ENCODE results near the gene PIM2. TPM values are rescaled to one million over a fixed set of nuclear protein-coding genes. Genes with fewer than 3 reads are reported as not detected.

The PIM2 gene
- total and polyA plus RNA-seq, 9 of the 15 experiments (the other 6 are each of a cell fraction or from before 2014, with no cell fraction given): 67.6 to 191 (median 108) TPM

DNA sequence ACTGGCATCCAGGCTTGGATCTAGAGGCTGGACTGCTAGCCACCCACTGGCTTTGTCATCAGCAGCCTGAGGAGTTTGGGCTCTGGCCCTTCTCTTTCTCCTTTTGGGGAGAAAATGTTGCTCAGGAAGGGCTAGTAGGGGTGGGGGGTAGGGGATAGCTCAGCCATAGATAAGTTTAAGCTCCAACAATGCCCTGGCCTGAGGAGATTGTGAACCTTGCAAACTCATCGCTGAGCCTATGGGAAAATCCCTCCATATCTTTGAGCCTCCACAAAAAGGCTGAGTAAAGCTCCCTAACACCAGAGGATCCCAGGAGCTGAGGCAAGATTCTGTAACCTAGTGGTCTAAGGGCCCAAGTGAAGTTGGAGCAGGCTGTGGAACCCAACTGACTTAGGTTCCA, 29.8 kb upstream of the PIM2 start (continued):
- TF ChIP-seq, protein P1, sequence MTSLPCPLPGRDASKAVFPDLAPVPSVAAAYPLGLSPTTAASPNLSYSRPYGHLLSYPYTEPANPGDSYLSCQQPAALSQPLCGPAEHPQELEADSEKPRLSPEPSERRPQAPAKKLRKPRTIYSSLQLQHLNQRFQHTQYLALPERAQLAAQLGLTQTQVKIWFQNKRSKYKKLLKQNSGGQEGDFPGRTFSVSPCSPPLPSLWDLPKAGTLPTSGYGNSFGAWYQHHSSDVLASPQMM (CRISPR knock-in tag; IDR thresholded peaks at IDR 0.05): no peak
- TF ChIP-seq, protein P2, sequence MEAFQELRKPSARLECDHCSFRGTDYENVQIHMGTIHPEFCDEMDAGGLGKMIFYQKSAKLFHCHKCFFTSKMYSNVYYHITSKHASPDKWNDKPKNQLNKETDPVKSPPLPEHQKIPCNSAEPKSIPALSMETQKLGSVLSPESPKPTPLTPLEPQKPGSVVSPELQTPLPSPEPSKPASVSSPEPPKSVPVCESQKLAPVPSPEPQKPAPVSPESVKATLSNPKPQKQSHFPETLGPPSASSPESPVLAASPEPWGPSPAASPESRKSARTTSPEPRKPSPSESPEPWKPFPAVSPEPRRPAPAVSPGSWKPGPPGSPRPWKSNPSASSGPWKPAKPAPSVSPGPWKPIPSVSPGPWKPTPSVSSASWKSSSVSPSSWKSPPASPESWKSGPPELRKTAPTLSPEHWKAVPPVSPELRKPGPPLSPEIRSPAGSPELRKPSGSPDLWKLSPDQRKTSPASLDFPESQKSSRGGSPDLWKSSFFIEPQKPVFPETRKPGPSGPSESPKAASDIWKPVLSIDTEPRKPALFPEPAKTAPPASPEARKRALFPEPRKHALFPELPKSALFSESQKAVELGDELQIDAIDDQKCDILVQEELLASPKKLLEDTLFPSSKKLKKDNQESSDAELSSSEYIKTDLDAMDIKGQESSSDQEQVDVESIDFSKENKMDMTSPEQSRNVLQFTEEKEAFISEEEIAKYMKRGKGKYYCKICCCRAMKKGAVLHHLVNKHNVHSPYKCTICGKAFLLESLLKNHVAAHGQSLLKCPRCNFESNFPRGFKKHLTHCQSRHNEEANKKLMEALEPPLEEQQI (IDR thresholded peaks at IDR 0.05): no peak
- TF ChIP-seq JUND (IDR thresholded peaks at IDR 0.05; ENCODE audit: borderline replicate concordance, low read depth, low read length) (no peak), JUND (tag; IDR thresholded peaks at IDR 0.05; ENCODE audit: borderline replicate concordance, low read depth, low read length) (no peak; the same call in 2 of the 3 replicates), SIN3A (IDR thresholded peaks at IDR 0.05; ENCODE audit: borderline replicate concordance in 2 of 2, control insufficient read depth in 1 of 2, low read depth in 2 of 2, low read length in 2 of 2) (no peak), TCF3 (CRISPR knock-in tag; IDR thresholded peaks at IDR 0.05) (peak; percentile 58), ATF7 (IDR thresholded peaks at IDR 0.05) (no peak), ZNF143 (CRISPR knock-in tag; IDR thresholded peaks at IDR 0.05) (no peak), PTTG1 (tag; IDR thresholded peaks at IDR 0.05; ENCODE audit: low read depth) (no peak)
- TF ChIP-seq, protein P3, sequence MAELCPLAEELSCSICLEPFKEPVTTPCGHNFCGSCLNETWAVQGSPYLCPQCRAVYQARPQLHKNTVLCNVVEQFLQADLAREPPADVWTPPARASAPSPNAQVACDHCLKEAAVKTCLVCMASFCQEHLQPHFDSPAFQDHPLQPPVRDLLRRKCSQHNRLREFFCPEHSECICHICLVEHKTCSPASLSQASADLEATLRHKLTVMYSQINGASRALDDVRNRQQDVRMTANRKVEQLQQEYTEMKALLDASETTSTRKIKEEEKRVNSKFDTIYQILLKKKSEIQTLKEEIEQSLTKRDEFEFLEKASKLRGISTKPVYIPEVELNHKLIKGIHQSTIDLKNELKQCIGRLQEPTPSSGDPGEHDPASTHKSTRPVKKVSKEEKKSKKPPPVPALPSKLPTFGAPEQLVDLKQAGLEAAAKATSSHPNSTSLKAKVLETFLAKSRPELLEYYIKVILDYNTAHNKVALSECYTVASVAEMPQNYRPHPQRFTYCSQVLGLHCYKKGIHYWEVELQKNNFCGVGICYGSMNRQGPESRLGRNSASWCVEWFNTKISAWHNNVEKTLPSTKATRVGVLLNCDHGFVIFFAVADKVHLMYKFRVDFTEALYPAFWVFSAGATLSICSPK (IDR thresholded peaks at IDR 0.05; ENCODE audit: borderline replicate concordance): no peak

Data from K562 (cell line).